Panc1 (cell line): ENCODE results near the gene GRIK4. TPM values are rescaled to one million over a fixed set of nuclear protein-coding genes. Genes with fewer than 3 reads are reported as not detected.

Experiments
- ATAC-seq: fragments of 200-7000 bp; cut with Tn5 transposase; 2 replicates; pipeline ENCODE4 v1.9.1; 2020; ENCODE audit warnings: mild to moderate bottlenecking, moderate library complexity
- BruUV-seq: library from RNA; stranded (reverse); fragments of 400-500 nt; replicated peaks from 2 replicates; lab custom pipeline; 2021; lab: Mats Ljungman, UMichigan
- CTCF ChIA-PET: fragments of 300-600 bp; sonication (Branson Sonifier 250); formaldehyde crosslinking; loops from one replicate; lab custom pipeline; 2022; ENCODE audit warnings: antibody characterized with exemption; lab: Charles Lee
- POLR2A ChIA-PET: fragments of 300-600 bp; sonication (Branson Sonifier 250); formaldehyde crosslinking; loops from one replicate; lab custom pipeline; 2022; ENCODE audit warnings: antibody characterized with exemption; lab: Charles Lee
- DNase-seq: peaks from one replicate; pipeline ENCODE4 v3.0.0-alpha.2; 2010; ENCODE audit warnings: low read depth, low spot score
- H3K27ac ChIP-seq: 2 replicates; pipeline ENCODE4 v1.5.1; 2011; ENCODE audit warnings: mild to moderate bottlenecking, low read length, inconsistent platforms
- H3K27me3 ChIP-seq: fragments of 200-500 bp; sonication (Bioruptor generic); 2 replicates; pipeline ENCODE4 v1.6.0; 2014; ENCODE audit warnings: low read length, inconsistent platforms; ENCODE audit not compliant: control insufficient read depth, insufficient read depth
- H3K36me3 ChIP-seq: fragments of 200-500 bp; sonication (Bioruptor generic); 2 replicates; pipeline ENCODE4 v1.5.1; 2014; ENCODE audit warnings: inconsistent platforms, mild to moderate bottlenecking, low read length, moderate library complexity; ENCODE audit not compliant: control insufficient read depth, insufficient read depth
- H3K4me1 ChIP-seq: 2 replicates; pipeline ENCODE4 v1.5.1; 2011; ENCODE audit warnings: inconsistent platforms, mild to moderate bottlenecking, low read length, moderate library complexity; ENCODE audit not compliant: control insufficient read depth, insufficient read depth
- H3K4me3 ChIP-seq, 2 experiments: 2 replicates each; pipeline ENCODE4 v1.5.1; 2011 to 2012; ENCODE audit warnings: low read depth in 2 of 2, low read length in 2 of 2, mild to moderate bottlenecking in 2 of 2, inconsistent platforms in 1 of 2, moderate library complexity in 1 of 2
- H3K9me3 ChIP-seq: fragments of 200-500 bp; sonication (Bioruptor generic); 2 replicates; pipeline ENCODE4 v1.5.1; 2014; ENCODE audit warnings: low read depth, mild to moderate bottlenecking, inconsistent platforms, low read length, moderate library complexity; ENCODE audit not compliant: control insufficient read depth, insufficient read depth
- POLR2AphosphoS5 ChIP-seq: IDR thresholded peaks from 2 replicates; pipeline ENCODE4 v1.6.1; 2012; ENCODE audit warnings: mild to moderate bottlenecking, low read depth, low read length, moderate library complexity
- SIN3A ChIP-seq: IDR thresholded peaks from 2 replicates; pipeline ENCODE4 v1.6.1; 2012; ENCODE audit warnings: low read depth, mild to moderate bottlenecking, low read length, moderate library complexity, borderline replicate concordance; ENCODE audit not compliant: insufficient read depth
- TCF7L2 ChIP-seq: IDR thresholded peaks from 2 replicates; pipeline ENCODE4 v1.6.1; 2011; ENCODE audit warnings: mild to moderate bottlenecking, low read depth, low read length, inconsistent platforms
- in situ Hi-C: cut with HindIII; loops from 2 replicates; pipeline ENCODE4 v1.10.0; 2016; ENCODE audit warnings: low sequenced_read_pairs, low pct_unique_long_range_greater_than_20kb
- intact Hi-C: fragments of 100-400 bp; cut with micrococcal nuclease; formaldehyde crosslinking; loops from one replicate; pipeline ENCODE4 v1.10.0; 2022; ENCODE audit not compliant: unreplicated experiment
- total RNA-seq: library from RNA; stranded (reverse); gene quantifications from one replicate; pipeline ENCODE4 v1.2.1, GENCODE V29; 2021; ENCODE audit not compliant: unreplicated experiment
- TF ChIP-seq, protein P1 (sequence below), 2 experiments: IDR thresholded peaks; 2 replicates each; pipeline ENCODE4 v1.6.1; 2011 to 2012; ENCODE audit warnings: low read depth in 2 of 2, control low read depth in 1 of 2, low read length in 1 of 2, mild to moderate bottlenecking in 1 of 2, moderate library complexity in 1 of 2; ENCODE audit not compliant: insufficient read depth in 1 of 2
- TF ChIP-seq, protein P2 (sequence below): fragments of 450-650 bp; IDR thresholded peaks from 2 replicates; pipeline ENCODE4 v1.5.1; 2017; ENCODE audit warnings: mild to moderate bottlenecking

The GRIK4 gene
- total RNA-seq, 1 experiment from 2014 or later = 0.62 TPM

DNA sequence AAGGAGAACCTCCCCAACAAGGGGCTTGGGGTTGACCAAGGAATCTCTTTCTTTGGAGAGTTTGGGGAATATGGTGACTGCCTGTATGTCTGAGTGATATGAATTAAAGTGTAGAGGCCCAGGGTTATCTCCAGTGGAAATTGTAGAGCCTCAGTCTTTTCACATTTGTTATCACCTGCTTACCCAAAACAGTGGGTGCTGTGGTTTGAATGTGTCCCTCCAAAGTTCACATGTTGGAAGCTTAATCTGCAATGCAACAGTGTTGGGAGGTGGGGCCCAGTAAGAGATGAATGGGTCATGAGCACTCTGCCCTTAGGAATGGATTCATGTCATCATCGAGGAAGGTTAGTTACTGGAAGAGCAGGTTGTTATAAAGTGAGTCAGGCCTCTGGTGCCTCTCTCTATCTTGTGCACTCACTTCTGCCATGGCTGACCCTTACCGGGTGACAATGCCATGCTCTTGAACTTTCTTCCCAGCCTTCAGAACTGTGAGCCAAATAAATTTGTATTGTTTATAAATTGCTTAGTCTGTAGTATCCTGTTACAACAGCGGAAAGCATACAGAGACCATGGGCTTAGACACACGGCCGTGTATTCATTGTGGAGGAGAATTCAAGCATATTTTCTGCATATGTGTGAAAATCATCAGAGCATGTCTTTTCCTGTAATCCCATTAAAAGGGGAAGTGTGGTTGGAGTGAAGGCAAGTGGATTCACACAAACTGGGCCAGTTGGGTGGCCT is 398.3 kb downstream of the GRIK4 start:
- H3K4me3 ChIP-seq = no peak overlapping the region
- in situ Hi-C loops (no loop called here), intact Hi-C loops (no loop called here)
- TF ChIP-seq, protein P1, sequence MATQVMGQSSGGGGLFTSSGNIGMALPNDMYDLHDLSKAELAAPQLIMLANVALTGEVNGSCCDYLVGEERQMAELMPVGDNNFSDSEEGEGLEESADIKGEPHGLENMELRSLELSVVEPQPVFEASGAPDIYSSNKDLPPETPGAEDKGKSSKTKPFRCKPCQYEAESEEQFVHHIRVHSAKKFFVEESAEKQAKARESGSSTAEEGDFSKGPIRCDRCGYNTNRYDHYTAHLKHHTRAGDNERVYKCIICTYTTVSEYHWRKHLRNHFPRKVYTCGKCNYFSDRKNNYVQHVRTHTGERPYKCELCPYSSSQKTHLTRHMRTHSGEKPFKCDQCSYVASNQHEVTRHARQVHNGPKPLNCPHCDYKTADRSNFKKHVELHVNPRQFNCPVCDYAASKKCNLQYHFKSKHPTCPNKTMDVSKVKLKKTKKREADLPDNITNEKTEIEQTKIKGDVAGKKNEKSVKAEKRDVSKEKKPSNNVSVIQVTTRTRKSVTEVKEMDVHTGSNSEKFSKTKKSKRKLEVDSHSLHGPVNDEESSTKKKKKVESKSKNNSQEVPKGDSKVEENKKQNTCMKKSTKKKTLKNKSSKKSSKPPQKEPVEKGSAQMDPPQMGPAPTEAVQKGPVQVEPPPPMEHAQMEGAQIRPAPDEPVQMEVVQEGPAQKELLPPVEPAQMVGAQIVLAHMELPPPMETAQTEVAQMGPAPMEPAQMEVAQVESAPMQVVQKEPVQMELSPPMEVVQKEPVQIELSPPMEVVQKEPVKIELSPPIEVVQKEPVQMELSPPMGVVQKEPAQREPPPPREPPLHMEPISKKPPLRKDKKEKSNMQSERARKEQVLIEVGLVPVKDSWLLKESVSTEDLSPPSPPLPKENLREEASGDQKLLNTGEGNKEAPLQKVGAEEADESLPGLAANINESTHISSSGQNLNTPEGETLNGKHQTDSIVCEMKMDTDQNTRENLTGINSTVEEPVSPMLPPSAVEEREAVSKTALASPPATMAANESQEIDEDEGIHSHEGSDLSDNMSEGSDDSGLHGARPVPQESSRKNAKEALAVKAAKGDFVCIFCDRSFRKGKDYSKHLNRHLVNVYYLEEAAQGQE (IDR thresholded peaks at IDR 0.05; ENCODE audit: insufficient read depth in 1 of 2, low read depth in 2 of 2, low read length in 1 of 2) = no peak
- 0 out of 2 replicates have a peak, but pooled peaks cover 3% of the 10 kb centered on the region for H3K4me1 ChIP-seq
- no TSS peak for BruUV-seq
- DNase-seq (no peak), ATAC-seq (no peak)
- no peak overlapping the region for H3K27ac ChIP-seq
- H3K27me3 ChIP-seq = peaks cover 14% of the 10 kb centered on the region
- ChIA-PET CTCF (no interaction called here), POLR2A (no interaction called here)
- no peaks in the 10 kb centered on the region for H3K36me3 ChIP-seq
- no peaks in the 10 kb centered on the region for H3K9me3 ChIP-seq

DNA sequence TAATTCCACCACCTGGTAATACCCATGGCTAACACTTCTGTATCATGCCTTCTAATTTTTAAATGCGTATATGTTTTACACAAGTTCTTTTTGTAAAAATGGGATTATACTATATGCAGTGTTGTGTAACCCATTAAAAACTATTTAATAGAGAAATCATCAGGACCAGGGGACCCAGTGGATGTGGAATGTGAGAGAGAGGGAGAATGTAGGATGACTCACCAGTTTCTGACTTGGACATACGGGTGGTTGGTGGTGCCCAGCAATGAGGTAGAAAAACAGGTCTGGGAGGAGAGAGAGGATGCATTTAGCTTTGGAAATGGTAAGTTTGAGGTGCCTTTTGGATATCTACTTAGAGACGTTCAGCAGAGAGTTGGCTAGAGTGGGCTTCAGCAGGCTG is 400.4 kb downstream of the GRIK4 start:
- CTCF ChIA-PET = interaction anchor here (1.0 kb wide), 1 partner anchor 105 kb away, joined by 3 read pairs; no protein-coding TSS in a partner anchor
- ATAC-seq = no peak
- H3K9me3 ChIP-seq = no peaks in the 10 kb centered on the region
- H3K4me1 ChIP-seq = no peaks in the 10 kb centered on the region
- no peak overlapping the region for H3K27ac ChIP-seq
- intact Hi-C loops = no loop called here
- H3K4me3 ChIP-seq = no peak overlapping the region
- peaks cover 8% of the 10 kb centered on the region; the same call in 1 of the 2 replicates for H3K27me3 ChIP-seq
- no TSS peak for BruUV-seq
- in situ Hi-C loops = no loop called here
- DNase-seq = no peak
- TF ChIP-seq, protein P1 (IDR thresholded peaks at IDR 0.05; ENCODE audit: insufficient read depth in 1 of 2, low read depth in 2 of 2, low read length in 1 of 2) = no peak
- TF ChIP-seq, protein P2, sequence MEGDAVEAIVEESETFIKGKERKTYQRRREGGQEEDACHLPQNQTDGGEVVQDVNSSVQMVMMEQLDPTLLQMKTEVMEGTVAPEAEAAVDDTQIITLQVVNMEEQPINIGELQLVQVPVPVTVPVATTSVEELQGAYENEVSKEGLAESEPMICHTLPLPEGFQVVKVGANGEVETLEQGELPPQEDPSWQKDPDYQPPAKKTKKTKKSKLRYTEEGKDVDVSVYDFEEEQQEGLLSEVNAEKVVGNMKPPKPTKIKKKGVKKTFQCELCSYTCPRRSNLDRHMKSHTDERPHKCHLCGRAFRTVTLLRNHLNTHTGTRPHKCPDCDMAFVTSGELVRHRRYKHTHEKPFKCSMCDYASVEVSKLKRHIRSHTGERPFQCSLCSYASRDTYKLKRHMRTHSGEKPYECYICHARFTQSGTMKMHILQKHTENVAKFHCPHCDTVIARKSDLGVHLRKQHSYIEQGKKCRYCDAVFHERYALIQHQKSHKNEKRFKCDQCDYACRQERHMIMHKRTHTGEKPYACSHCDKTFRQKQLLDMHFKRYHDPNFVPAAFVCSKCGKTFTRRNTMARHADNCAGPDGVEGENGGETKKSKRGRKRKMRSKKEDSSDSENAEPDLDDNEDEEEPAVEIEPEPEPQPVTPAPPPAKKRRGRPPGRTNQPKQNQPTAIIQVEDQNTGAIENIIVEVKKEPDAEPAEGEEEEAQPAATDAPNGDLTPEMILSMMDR = no peak
- TF ChIP-seq TCF7L2 (no peak), SIN3A (no peak), POLR2AphosphoS5 (no peak)
- no peaks in the 10 kb centered on the region for H3K36me3 ChIP-seq
- POLR2A ChIA-PET = no interaction called here
